Urothelium cell line (cell line): ENCODE measurements around the gene PLA2G4D.

Source experiments
- DNase-seq: peaks from one replicate; pipeline ENCODE4 v3.0.0; 2011; ENCODE audit warnings: low spot score, mixed read lengths
- FAIRE-seq: peaks from 2 replicates; lab custom pipeline; 2011; peaks lifted over from hg19 to GRCh38; lab: Jason Lieb, UNC

Gene PLA2G4D

GRCh38 chr15:42059661-42060476, 34.5 kb downstream of the PLA2G4D start:
- DNase-seq, result peak; percentile 63
- FAIRE-seq, result no peak

- DNase-seq (no peak), FAIRE-seq (no peak)
These were observed 35.6 kb downstream of the PLA2G4D start for GRCh38 chr15:42058791-42059190.

- DNase-seq, result no peak
- no peak for FAIRE-seq
These were observed 36.3 kb downstream of the PLA2G4D start for GRCh38 chr15:42057799-42058646.

- peak; percentile 42 for FAIRE-seq
- DNase-seq, result peak; percentile 90
These were observed 37.2 kb downstream of the PLA2G4D start for GRCh38 chr15:42056934-42057798.

GRCh38 chr15:42053914-42054313, 40.4 kb downstream of the PLA2G4D start:
- FAIRE-seq, result no peak
- no peak for DNase-seq

GRCh38 chr15:42053010-42053409, 41.4 kb downstream of the PLA2G4D start:
- DNase-seq, result no peak
- FAIRE-seq, result no peak

- FAIRE-seq (no peak), DNase-seq (no peak)
These were observed 43.7 kb downstream of the PLA2G4D start for GRCh38 chr15:42050484-42051255.

GRCh38 chr15:42048821-42049200, 45.6 kb downstream of the PLA2G4D start:
- DNase-seq (no peak), FAIRE-seq (no peak)

GRCh38 chr15:42048080-42048820, 46.1 kb downstream of the PLA2G4D start:
- no peak for FAIRE-seq
- DNase-seq, result no peak

- no peak for DNase-seq
These were observed 47.8 kb downstream of the PLA2G4D start for GRCh38 chr15:42046597-42046996.

GRCh38 chr15:42045211-42045615, 49.1 kb downstream of the PLA2G4D start:
- DNase-seq (no peak), FAIRE-seq (no peak)

More at GRCh38 chr15:42046597-42046996, 47.8 kb downstream of the PLA2G4D start:
- no peak for FAIRE-seq

- no peak for DNase-seq
These were observed 51.6 kb downstream of the PLA2G4D start for GRCh38 chr15:42042602-42043400.

GRCh38 chr15:42038401-42038800, 56.0 kb downstream of the PLA2G4D start:
- DNase-seq (no peak), FAIRE-seq (no peak)

More at GRCh38 chr15:42042602-42043400, 51.6 kb downstream of the PLA2G4D start:
- FAIRE-seq, result no peak

GRCh38 chr15:42037656-42038055, 56.7 kb downstream of the PLA2G4D start:
- DNase-seq, result peak; percentile 31
- no peak for FAIRE-seq

- DNase-seq (no peak), FAIRE-seq (no peak)
These were observed 57.4 kb downstream of the PLA2G4D start for GRCh38 chr15:42036966-42037365.

GRCh38 chr15:42036112-42036905, 58.1 kb downstream of the PLA2G4D start:
- DNase-seq, result no peak
- no peak for FAIRE-seq

GRCh38 chr15:42035435-42035761, 59.0 kb downstream of the PLA2G4D start:
- FAIRE-seq (no peak), DNase-seq (no peak)
